ENCODE data around the gene EEF1A2.
A peak's percentile ranks its signal among the peaks of the same experiment; 100 is the strongest.

Gene EEF1A2

GRCh38 chr20:63532449-63532971 lies 33.6 kb upstream of the EEF1A2 start:
- Histone ChIP-seq H3K4me1 (ENCODE audit: control extremely low read depth in 1 of 4, control insufficient read depth in 4 of 4, insufficient read depth in 4 of 4, low read length in 3 of 4) (peaks cover 0 to 10% (median 8%) of the 10 kb centered on the region in 4 experiments), H3K4me3 (ENCODE audit: control insufficient read depth in 1 of 7, extremely low read depth in 1 of 7, insufficient read depth in 4 of 7, low read depth in 2 of 7, low read length in 6 of 7) (no peak overlapping the region), H3K27ac (ENCODE audit: insufficient read depth in 1 of 2, low read depth in 1 of 2, low read length in 2 of 2, poor library complexity in 1 of 2, severe bottlenecking in 2 of 2) (no peak overlapping the region), H3K9me3 (ENCODE audit: control extremely low read depth in 1 of 5, control insufficient read depth in 4 of 5, insufficient read depth in 2 of 5, low read depth in 1 of 5, low read length in 4 of 5) (no peaks in the 10 kb centered on the region), H3K27me3 (replicated peaks in 2 of 5; ENCODE audit: control insufficient read depth in 4 of 5, insufficient read depth in 5 of 5, low read length in 4 of 5) (peaks cover 0 to 3% (median 0%) of the 10 kb centered on the region in 5 experiments), H3K36me3 (ENCODE audit: control insufficient read depth in 4 of 4, insufficient read depth in 4 of 4, low read length in 3 of 4) (no peaks in the 10 kb centered on the region)
- 89% methylated on average over 17 of the region's 24 CpGs for WGBS (ENCODE audit: insufficient coverage)
- ChIA-PET POLR2A (interaction anchor here (1.1 kb wide), 1 partner anchor 11 kb away, joined by 3 read pairs; no protein-coding TSS in a partner anchor), CTCF (interaction anchor here (0.8 to 2.9 kb wide), 2 partner anchors 9 to 11 kb away, joined by 3 to 12 read pairs; partner anchors contain the start of gene PPDPF)
- DNase-seq, result no peak

DNA sequence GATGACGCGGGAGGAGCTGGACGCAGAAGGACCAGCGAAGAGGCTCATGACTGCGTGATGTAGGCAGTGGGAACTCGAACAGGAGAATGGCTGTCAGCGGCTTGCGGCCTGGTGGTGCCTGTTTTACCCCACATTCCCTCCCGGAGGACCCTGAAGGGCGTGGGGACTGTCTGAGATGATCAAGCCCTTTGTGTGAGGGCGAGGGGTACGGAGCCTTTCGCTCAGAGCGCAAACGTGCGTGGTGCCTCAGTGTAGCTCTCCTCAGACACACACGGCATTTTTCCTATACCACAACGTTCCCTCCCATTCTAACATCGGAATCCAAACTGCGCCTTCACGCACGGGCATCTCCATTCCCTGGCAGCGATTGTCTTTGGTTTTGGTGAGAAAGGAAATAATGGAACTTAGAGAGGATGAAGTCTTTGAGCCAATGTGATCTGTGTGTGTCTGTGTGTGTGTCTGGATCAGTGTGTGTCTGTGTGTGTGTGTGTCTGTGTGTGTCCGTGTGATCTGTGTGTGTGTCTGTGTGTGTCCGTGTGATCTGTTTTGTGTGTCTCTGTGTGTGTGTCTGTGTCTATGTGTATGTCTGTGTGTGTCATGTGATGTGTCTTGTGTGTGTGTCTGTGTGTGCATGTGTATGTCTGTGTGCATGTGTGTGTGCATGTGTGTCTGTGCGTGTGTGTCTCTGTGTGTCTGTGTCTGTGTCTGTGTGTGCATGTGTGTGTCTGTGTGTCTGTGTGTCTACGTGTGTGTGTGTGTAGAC lies 33.0 kb upstream of the EEF1A2 start:
- POLR2A ChIA-PET, result interaction anchor here (1.1 kb wide), 1 partner anchor 11 kb away, joined by 3 read pairs; no protein-coding TSS in a partner anchor
- peak in 1 of 3 donors; percentile 31 for DNase-seq
- Histone ChIP-seq H3K27ac (ENCODE audit: insufficient read depth in 1 of 2, low read depth in 1 of 2, low read length in 2 of 2, poor library complexity in 1 of 2, severe bottlenecking in 2 of 2) (no peak overlapping the region), H3K36me3 (ENCODE audit: control insufficient read depth in 4 of 4, insufficient read depth in 4 of 4, low read length in 3 of 4) (no peaks in the 10 kb centered on the region), H3K9me3 (ENCODE audit: control extremely low read depth in 1 of 5, control insufficient read depth in 4 of 5, insufficient read depth in 2 of 5, low read depth in 1 of 5, low read length in 4 of 5) (no peaks in the 10 kb centered on the region), H3K4me3 (ENCODE audit: control insufficient read depth in 1 of 7, extremely low read depth in 1 of 7, insufficient read depth in 4 of 7, low read depth in 2 of 7, low read length in 6 of 7) (no peak overlapping the region), H3K27me3 (replicated peaks in 2 of 5; ENCODE audit: control insufficient read depth in 4 of 5, insufficient read depth in 5 of 5, low read length in 4 of 5) (peaks cover 0 to 3% (median 0%) of the 10 kb centered on the region in 5 experiments), H3K4me1 (ENCODE audit: control extremely low read depth in 1 of 4, control insufficient read depth in 4 of 4, insufficient read depth in 4 of 4, low read length in 3 of 4) (peaks cover 0 to 3% (median 1%) of the 10 kb centered on the region in 4 experiments)
- 93% methylated on average over 19 of the region's 27 CpGs for WGBS (ENCODE audit: insufficient coverage)
- CTCF ChIA-PET, result interaction anchor here (0.8 to 2.9 kb wide), 2 partner anchors 8 to 10 kb away, joined by 3 to 12 read pairs; partner anchors contain the start of gene PPDPF

DNA sequence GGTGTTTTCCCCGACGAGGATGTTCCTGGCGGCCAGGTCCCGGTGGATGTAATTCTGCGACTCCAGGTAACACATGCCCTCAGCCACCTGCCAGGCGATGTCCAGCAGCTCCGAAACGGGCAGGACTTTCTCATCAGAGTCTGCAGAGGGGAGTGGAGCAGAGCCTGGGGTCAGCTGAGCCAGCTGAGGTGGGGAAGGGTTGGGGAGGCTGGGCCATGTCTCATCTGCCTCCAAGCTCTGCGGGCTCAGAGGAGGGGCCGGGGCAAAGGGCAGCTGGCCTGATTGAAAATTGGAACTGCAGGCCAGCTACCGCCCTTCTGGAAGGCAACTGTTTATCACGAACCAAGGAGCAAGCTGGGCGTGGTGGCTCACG lies 31.9 kb upstream of the EEF1A2 start:
- ChIA-PET CTCF (interaction anchor here (0.8 to 2.9 kb wide), 2 partner anchors 9 kb away, joined by 3 to 12 read pairs; partner anchors contain the start of gene PPDPF), POLR2A (no interaction called here)
- H3K9me3 ChIP-seq (ENCODE audit: control extremely low read depth in 1 of 5, control insufficient read depth in 4 of 5, insufficient read depth in 2 of 5, low read depth in 1 of 5, low read length in 4 of 5), result no peaks in the 10 kb centered on the region
- 88% methylated on average over 12 of the region's 14 CpGs for WGBS (ENCODE audit: insufficient coverage)
- no peaks in the 10 kb centered on the region for H3K36me3 ChIP-seq (ENCODE audit: control insufficient read depth in 4 of 4, insufficient read depth in 4 of 4, low read length in 3 of 4)
- peaks cover 0 to 3% (median 0%) of the 10 kb centered on the region in 5 experiments for H3K27me3 ChIP-seq (replicated peaks in 2 of 5; ENCODE audit: control insufficient read depth in 4 of 5, insufficient read depth in 5 of 5, low read length in 4 of 5)
- H3K4me3 ChIP-seq (ENCODE audit: control insufficient read depth in 1 of 7, extremely low read depth in 1 of 7, insufficient read depth in 4 of 7, low read depth in 2 of 7, low read length in 6 of 7), result no peak overlapping the region
- no peak for DNase-seq
- no peak overlapping the region for H3K27ac ChIP-seq (ENCODE audit: insufficient read depth in 1 of 2, low read depth in 1 of 2, low read length in 2 of 2, poor library complexity in 1 of 2, severe bottlenecking in 2 of 2)
- H3K4me1 ChIP-seq (ENCODE audit: control extremely low read depth in 1 of 4, control insufficient read depth in 4 of 4, insufficient read depth in 4 of 4, low read length in 3 of 4), result peaks cover 0 to 5% (median 4%) of the 10 kb centered on the region in 4 experiments

DNA sequence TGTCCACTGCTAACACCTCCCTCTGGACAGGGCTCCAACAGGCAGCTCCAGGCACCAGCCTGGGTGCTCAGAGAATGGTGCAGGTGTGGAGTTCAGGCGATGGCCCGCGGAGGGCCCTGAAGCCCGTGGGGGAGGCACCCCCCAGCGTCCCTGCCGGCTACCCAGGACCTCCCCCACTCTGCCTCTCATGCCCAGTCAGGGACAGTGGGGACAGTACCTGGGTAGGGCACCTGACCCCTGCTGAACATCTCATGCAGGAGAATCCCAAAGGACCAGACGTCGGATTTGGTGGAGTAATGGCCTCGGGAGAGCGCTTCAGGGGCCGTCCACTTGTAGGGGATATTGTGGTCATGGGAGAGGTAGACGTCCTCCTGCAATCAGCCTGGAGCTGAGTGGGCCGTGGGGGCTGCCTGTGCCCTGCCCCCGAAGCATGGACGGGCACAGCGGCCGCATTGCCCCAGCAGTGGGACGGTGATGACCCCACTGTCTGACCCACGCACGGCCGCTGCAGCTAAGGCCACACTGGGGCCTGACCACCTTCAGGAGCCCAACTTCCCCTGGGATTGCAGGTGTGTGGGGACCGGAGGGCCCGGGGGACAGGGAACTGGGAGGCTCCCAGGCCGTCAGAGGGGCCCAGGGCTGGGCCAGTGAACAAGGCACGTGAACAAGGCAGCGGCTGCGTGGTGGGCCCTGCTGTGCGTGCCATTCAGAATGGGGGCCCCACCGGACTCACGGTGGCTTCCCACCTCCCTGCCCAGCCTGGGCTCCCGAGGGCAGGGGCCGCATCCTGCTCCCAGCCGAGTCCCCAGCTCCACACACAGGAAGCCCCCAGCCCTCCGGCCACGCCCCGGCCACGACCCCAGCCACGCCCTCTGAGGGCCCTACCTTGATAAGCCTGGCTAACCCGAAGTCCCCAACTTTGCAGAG lies 31.2 kb upstream of the EEF1A2 start:
- POLR2A ChIA-PET, result no interaction called here
- no peak for DNase-seq
- peaks cover 0 to 3% (median 0%) of the 10 kb centered on the region in 5 experiments for H3K27me3 ChIP-seq (replicated peaks in 2 of 5; ENCODE audit: control insufficient read depth in 4 of 5, insufficient read depth in 5 of 5, low read length in 4 of 5)
- H3K4me3 ChIP-seq (ENCODE audit: control insufficient read depth in 1 of 7, extremely low read depth in 1 of 7, insufficient read depth in 4 of 7, low read depth in 2 of 7, low read length in 6 of 7), result no peak overlapping the region
- H3K27ac ChIP-seq (ENCODE audit: insufficient read depth in 1 of 2, low read depth in 1 of 2, low read length in 2 of 2, poor library complexity in 1 of 2, severe bottlenecking in 2 of 2), result no peak overlapping the region
- H3K4me1 ChIP-seq (ENCODE audit: control extremely low read depth in 1 of 4, control insufficient read depth in 4 of 4, insufficient read depth in 4 of 4, low read length in 3 of 4), result peaks cover 0 to 6% (median 5%) of the 10 kb centered on the region in 4 experiments
- WGBS (ENCODE audit: insufficient coverage), result 85% methylated on average over 38 of the region's 39 CpGs
- no peaks in the 10 kb centered on the region for H3K36me3 ChIP-seq (ENCODE audit: control insufficient read depth in 4 of 4, insufficient read depth in 4 of 4, low read length in 3 of 4)
- H3K9me3 ChIP-seq (ENCODE audit: control extremely low read depth in 1 of 5, control insufficient read depth in 4 of 5, insufficient read depth in 2 of 5, low read depth in 1 of 5, low read length in 4 of 5), result no peaks in the 10 kb centered on the region
- CTCF ChIA-PET, result interaction anchor here (0.8 to 2.9 kb wide), 2 partner anchors 8 kb away, joined by 3 to 12 read pairs; partner anchors contain the start of gene PPDPF

GRCh38 chr20:63529180-63529860 lies 30.4 kb upstream of the EEF1A2 start:
- DNase-seq, result no peak
- Histone ChIP-seq H3K27me3 (replicated peaks in 2 of 5; ENCODE audit: control insufficient read depth in 4 of 5, insufficient read depth in 5 of 5, low read length in 4 of 5) (peaks cover 0 to 3% (median 0%) of the 10 kb centered on the region in 5 experiments), H3K36me3 (ENCODE audit: control insufficient read depth in 4 of 4, insufficient read depth in 4 of 4, low read length in 3 of 4) (no peaks in the 10 kb centered on the region), H3K4me3 (ENCODE audit: control insufficient read depth in 1 of 7, extremely low read depth in 1 of 7, insufficient read depth in 4 of 7, low read depth in 2 of 7, low read length in 6 of 7) (no peak overlapping the region), H3K4me1 (ENCODE audit: control extremely low read depth in 1 of 4, control insufficient read depth in 4 of 4, insufficient read depth in 4 of 4, low read length in 3 of 4) (peaks cover 0 to 6% (median 5%) of the 10 kb centered on the region in 4 experiments), H3K9me3 (ENCODE audit: control extremely low read depth in 1 of 5, control insufficient read depth in 4 of 5, insufficient read depth in 2 of 5, low read depth in 1 of 5, low read length in 4 of 5) (no peaks in the 10 kb centered on the region), H3K27ac (ENCODE audit: insufficient read depth in 1 of 2, low read depth in 1 of 2, low read length in 2 of 2, poor library complexity in 1 of 2, severe bottlenecking in 2 of 2) (no peak overlapping the region)
- ChIA-PET POLR2A (interaction anchor here (0.6 to 1.3 kb wide), 3 partner anchors 8 to 1029 kb away, joined by 3 to 8 read pairs (median 3); partner anchors contain the start of gene PTK6), CTCF (interaction anchor here (0.8 to 2.9 kb wide), 2 partner anchors 8 to 9 kb away, joined by 3 to 12 read pairs; partner anchors contain the start of gene PPDPF)
- WGBS (ENCODE audit: insufficient coverage), result 96% methylated on average over 19 of the region's 27 CpGs

DNA sequence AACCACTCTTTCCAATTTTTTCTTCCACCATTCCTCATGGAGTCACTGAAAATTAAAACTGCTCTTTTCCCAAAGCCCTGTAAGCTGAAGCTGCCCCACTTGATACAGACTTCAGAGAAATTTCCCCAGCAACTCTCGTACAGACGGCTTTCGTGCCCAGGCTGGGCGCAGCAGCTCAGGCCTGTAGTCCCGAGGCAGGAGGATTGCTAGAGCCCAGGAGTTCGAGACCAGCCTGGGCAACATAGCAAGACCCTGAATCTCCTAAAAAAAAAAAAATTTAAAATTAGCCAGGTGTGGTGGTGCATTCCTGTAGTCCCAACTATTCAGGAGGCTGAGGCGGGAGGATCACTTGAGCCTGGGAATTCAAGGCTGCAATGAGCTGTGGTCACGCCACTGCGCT lies 28.3 kb upstream of the EEF1A2 start:
- H3K36me3 ChIP-seq (ENCODE audit: control insufficient read depth in 4 of 4, insufficient read depth in 4 of 4, low read length in 3 of 4), result peaks cover 2 to 14% (median 7%) of the 10 kb centered on the region in 4 experiments
- peaks cover 0 to 11% (median 6%) of the 10 kb centered on the region in 5 experiments for H3K9me3 ChIP-seq (ENCODE audit: control extremely low read depth in 1 of 5, control insufficient read depth in 4 of 5, insufficient read depth in 2 of 5, low read depth in 1 of 5, low read length in 4 of 5)
- CTCF ChIA-PET, result interaction anchor here (1.6 kb wide), 1 partner anchor 17 kb away, joined by 3 read pairs; no protein-coding TSS in a partner anchor
- 97% methylated on average over 9 of the region's 9 CpGs for WGBS (ENCODE audit: insufficient coverage)
- H3K27ac ChIP-seq (ENCODE audit: insufficient read depth in 1 of 2, low read depth in 1 of 2, low read length in 2 of 2, poor library complexity in 1 of 2, severe bottlenecking in 2 of 2), result no peak overlapping the region
- H3K4me3 ChIP-seq (ENCODE audit: control insufficient read depth in 1 of 7, extremely low read depth in 1 of 7, insufficient read depth in 4 of 7, low read depth in 2 of 7, low read length in 6 of 7), result no peak overlapping the region
- POLR2A ChIA-PET, result no interaction called here
- peaks cover 0 to 3% (median 0%) of the 10 kb centered on the region in 5 experiments for H3K27me3 ChIP-seq (replicated peaks in 2 of 5; ENCODE audit: control insufficient read depth in 4 of 5, insufficient read depth in 5 of 5, low read length in 4 of 5)
- peaks cover 4 to 9% (median 5%) of the 10 kb centered on the region in 4 experiments for H3K4me1 ChIP-seq (ENCODE audit: control extremely low read depth in 1 of 4, control insufficient read depth in 4 of 4, insufficient read depth in 4 of 4, low read length in 3 of 4)
- no peak for DNase-seq

Measured in common myeloid progenitor, CD34-positive (primary cell).